Right renal pelvis (tissue), 4 donors: ENCODE measurements around the gene EGFR. TPM values are rescaled to one million over a fixed set of nuclear protein-coding genes. Genes with fewer than 3 reads are reported as not detected.

Experiments used
- DNase-seq, 4 donors: peaks; one replicate each; pipeline ENCODE4 v3.0.0-alpha.2; 2013; ENCODE audit warnings: low read depth in 4 of 4, low spot score in 3 of 4, missing footprints in 1 of 4
- polyA plus RNA-seq, 4 donors: library from polyadenylated mRNA; unstranded; fragments of 120-200 nt; gene quantifications; one replicate each; pipeline ENCODE4 v1.2.1, GENCODE V29; 2013; ENCODE audit not compliant: insufficient read length in 4 of 4

Gene EGFR
- polyA plus RNA-seq, 4 donors = 27.3 to 37.0 (median 32.8) TPM

- DNase-seq = no peak
Observed at GRCh38 chr7:55005241-55005851, 13.5 kb upstream of the EGFR start.

GRCh38 chr7:55006499-55006898 lies 12.3 kb upstream of the EGFR start:
- no peak for DNase-seq

GRCh38 chr7:55013851-55014250 lies 5.0 kb upstream of the EGFR start:
- no peak for DNase-seq

- no peak for DNase-seq
Observed at GRCh38 chr7:55016061-55016745, 2.6 kb upstream of the EGFR start.

GRCh38 chr7:55016746-55017090 lies 2.1 kb upstream of the EGFR start:
- DNase-seq = no peak

- DNase-seq = no peak
Observed at GRCh38 chr7:55017841-55018240, 976 bp upstream of the EGFR start.

GRCh38 chr7:55019191-55019690 lies 424 bp downstream of the EGFR start:
- peak in 1 of 4 donors; percentile 54 for DNase-seq

- DNase-seq = no peak
Observed at GRCh38 chr7:55019691-55020465, 1.1 kb downstream of the EGFR start.

GRCh38 chr7:55020466-55020871 lies 1.7 kb downstream of the EGFR start:
- DNase-seq = no peak

- DNase-seq = no peak
Observed at GRCh38 chr7:55021053-55021452, 2.2 kb downstream of the EGFR start.

GRCh38 chr7:55022002-55022985 lies 3.5 kb downstream of the EGFR start:
- no peak for DNase-seq

GRCh38 chr7:55023841-55024505 lies 5.2 kb downstream of the EGFR start:
- DNase-seq = no peak

GRCh38 chr7:55024776-55025175 lies 6.0 kb downstream of the EGFR start:
- no peak for DNase-seq

GRCh38 chr7:55026086-55026790 lies 7.4 kb downstream of the EGFR start:
- no peak for DNase-seq

- no peak for DNase-seq
Observed at GRCh38 chr7:55026867-55027490, 8.2 kb downstream of the EGFR start.

- DNase-seq = no peak
Observed at GRCh38 chr7:55028011-55028410, 9.2 kb downstream of the EGFR start.

GRCh38 chr7:55030314-55030713 lies 11.5 kb downstream of the EGFR start:
- no peak for DNase-seq

- DNase-seq = no peak
Observed at GRCh38 chr7:55031075-55031474, 12.3 kb downstream of the EGFR start.
